Stimulated activated CD4-positive, alpha-beta T cell treated with anti-CD3 and anti-CD28 coated beads, Interleukin-12 subunit alpha, Interleukin-12 subunit beta, amount 100 ng/mL, for 24 hours (primary cell): Measurements from ENCODE around the gene GTF3C6.
"Not testable (repeated sequence)": the region's sequence is repeated elsewhere in the genome, so short reads cannot be mapped to it uniquely, and the experiment has no call there.

ENCODE experiments used
- DNase-seq, 2 experiments: peaks; one replicate each; pipeline ENCODE4 v3.0.0-alpha.2; 2020; ENCODE audit warnings: low read depth in 2 of 2

GTF3C6 gene

DNA sequence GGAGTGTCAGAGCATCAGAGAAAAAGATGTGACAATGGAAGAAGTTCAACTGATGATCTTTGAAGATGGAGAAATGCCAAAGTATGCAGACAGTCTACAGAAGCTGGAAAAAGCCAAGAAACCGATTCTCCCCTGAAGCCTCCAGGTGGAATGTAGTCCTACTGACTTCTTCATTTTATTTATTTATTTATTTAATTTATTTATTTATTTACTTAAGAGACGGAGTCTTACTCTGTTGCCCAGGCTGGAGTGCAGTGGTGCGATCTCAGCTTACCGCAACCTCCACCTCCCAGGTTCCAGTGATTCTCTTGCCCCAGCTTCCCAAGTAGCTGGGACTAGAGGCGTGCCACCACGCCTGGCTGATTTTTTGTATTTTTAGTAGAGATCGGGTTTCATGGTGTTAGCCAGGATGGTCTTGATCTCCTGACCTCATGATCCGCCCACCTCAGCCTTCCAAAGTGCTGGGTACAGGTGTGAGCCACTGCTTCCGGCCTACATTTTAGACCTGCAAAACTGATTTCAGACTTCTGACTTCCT, 21.1 kb downstream of the GTF3C6 start:
- DNase-seq: no peak

DNA sequence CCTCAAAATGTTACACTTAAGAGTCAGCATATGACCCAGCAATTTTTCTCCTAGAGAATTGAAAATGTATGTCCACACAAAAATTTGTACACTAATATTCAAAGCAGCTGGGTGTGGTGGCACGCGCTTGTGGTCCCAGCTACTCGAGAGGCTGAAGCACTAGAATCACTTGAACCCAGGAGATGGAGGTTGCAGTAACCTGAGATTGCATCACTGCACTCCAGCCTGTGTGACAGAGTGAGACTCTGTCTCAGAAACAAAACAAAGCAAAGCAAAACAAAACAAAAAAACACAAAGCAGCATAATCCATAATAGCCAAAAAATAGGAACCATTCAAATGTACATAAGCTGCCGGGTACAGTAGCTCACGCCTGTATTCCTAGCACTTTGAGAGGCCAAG, 21.7 kb downstream of the GTF3C6 start:
- no peak for DNase-seq

DNA sequence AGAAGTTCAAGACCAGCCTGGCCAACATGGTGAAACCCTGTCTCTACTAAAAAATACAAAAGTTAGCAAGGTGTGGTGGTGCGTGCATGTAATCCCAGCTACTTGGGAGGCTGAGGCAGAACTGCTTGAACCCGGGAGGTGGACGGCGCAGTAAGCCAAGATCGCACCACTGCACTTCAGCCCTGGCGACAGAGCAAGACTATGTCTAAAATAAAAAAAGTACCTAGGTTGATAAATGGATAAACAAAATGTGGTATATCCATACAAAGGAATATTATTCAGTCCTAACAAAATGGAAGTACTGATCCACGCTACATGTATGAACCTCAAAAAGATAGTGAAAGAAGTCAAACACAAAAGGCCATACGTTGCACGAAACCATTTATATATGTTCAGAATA, 22.1 kb downstream of the GTF3C6 start:
- DNase-seq: no peak

DNA sequence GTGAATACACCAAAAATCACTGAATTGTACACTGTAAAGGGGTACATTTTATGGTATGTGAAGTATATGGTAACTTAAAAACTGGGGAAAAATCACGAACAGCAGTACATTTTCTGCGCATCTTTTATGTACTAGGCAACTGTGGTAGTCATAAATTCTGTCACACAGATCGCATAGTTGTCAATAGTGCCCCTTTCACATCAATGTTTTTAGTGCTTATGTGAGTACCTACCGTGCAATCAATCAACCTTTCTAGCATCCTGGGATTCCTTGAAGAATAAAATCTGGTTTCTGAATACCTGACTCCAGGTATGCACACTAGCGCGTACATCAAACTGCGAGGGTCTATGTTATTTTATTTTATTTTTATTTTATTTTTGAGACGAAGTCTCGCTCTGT, 22.7 kb downstream of the GTF3C6 start:
- no peak for DNase-seq

DNA sequence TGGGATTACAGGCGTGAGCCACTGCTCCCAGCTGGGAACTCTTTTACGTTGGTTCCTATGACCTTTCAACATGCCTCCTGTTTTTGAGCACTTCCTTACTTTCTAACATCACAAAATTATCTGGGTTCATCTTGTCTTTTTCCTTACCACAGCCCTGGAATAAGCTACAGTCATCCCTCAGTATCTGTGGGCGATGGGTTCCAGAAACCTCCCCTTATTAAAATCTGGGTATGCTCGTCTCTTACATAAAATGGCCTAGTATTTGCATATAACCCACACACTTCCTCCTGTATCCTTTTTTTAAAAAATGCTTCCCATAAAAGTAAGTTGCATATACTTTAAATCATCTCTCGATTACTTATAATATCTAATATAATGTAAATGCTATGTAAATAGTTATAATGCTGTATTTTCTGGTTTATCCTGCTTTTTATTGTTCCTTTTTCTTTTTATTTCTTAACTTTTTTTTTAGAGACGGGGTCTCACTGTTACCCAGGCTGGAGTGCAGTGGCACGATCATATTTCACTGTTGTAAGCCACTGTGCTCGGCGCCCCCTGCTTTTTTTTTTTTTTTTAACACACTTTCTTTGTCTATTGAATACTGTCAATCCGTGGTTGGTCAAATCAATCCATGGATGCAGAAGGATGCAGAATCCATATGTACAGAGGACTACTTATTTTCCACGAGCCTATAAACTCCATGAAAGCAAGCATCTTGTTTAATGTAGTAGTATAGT, 32.5 kb downstream of the GTF3C6 start:
- no peak for DNase-seq

DNA sequence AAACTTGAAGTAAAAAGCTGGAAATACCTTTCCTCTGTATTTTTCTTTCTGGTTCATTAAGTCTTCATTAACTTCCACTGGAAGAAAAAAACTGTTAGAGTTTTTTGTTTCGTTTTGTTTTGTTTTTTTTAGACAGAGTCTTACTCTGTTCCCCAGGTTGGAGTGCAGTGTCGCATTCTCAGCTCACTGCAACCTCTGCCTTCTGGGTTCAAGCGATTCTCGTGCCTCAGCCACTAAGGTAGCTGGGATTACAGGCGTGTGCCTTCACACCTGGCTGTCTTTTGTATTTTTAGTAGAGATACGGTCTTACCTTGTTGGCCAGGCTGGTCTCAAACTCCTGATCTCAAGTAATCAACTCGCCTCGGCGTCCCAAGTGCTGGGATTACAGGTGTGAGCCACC, 38.2 kb downstream of the GTF3C6 start:
- no peak for DNase-seq

DNA sequence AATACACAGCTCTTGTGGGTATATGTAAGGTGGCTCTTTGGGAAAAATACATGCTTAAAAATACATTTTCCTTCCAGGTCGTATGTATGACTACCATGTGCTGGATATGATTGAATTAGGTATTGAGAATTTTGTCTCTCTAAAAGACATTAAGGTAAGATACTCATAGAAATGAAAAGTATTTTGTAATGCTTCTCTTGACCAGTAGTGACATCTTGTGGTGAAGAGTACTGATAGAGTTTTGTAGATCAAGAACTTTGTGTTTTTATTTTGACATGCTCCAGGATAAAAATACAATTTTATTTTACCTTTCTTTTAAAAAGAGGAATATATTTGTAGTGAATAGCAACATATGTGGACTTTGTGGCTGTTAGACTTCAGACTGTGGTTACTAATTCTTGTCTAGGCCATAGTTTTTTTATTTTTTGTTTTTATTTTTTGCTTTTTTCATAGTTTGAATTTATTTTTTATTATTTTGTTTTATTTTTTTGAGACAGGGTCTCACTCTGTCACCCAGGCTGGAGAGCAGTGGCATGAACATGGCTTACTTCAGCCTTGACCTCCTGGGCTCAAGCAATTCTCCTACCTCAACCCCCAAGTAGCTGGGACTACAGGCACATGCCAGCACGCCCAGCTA, 41.2 kb downstream of the GTF3C6 start:
- no peak for DNase-seq

DNA sequence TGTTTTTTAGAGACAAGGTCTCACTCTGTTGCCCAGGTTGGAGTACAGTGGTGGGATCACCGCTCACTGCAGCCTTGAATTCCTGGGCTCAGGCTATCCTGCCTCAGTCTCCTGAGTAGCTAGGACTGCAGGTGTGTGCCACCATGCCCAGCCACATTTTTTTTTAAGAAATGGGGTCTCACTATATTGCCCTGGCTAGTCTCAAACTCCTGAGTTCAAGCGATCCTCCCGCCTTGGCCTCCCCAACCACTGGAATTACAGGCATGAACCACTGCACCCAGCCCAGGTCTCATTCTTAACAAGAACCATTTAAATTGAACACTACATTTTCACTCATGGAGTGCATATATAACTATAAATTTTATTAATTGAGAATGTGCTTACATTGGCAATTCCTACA, 43.8 kb downstream of the GTF3C6 start:
- DNase-seq: no peak

DNA sequence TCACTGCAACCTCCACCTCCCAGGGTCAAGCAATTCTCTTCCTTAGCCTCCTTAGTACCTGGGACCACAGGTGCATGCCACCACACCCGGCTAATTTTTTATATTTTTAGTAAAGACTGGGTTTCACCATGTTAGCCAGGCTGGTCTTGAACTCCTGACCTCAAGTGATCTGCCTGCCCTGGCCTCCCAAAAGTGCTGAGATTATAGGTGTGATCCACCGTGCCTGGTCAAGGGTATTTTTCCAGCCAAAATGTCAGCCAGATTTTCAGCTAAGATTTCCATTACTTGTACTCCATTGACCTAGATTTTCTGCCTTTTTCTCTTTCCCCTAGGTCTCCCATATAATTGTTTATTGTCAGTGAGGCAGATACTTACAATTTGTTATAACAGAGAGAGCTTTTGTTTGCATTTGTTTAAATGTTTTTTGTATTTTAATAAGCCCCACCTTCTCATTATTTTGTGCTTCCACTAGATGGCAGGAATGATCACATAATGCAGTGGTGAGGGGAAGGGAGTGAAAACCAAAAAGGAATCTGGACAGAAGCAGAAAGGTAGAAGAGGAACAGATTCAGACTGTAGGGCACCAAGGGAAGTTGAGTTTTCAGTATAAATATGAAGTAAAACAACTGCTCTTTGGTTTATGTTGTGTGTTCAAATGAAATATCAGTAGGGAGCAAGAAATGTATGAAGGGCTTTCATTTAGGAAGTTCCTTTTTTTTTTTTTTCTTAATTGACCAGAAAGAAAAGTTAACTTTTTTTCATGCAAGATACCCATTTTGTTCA, 53.0 kb downstream of the GTF3C6 start:
- no peak for DNase-seq

DNA sequence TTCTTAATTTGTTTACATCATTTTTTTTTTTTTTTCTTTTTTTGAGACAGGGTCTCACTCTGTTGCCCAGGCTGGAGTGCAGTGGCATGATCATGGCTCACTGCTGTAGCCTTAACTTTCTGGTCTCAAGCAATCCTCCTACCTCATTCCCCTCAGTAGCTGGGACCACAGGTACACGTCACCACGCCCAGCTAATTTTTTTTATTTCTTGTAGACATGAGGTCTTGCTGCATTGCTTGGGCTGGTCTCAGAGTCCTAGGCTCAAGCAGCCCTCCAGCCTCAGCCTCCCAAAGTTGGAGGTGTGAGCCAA, 53.6 kb downstream of the GTF3C6 start:
- no peak for DNase-seq

DNA sequence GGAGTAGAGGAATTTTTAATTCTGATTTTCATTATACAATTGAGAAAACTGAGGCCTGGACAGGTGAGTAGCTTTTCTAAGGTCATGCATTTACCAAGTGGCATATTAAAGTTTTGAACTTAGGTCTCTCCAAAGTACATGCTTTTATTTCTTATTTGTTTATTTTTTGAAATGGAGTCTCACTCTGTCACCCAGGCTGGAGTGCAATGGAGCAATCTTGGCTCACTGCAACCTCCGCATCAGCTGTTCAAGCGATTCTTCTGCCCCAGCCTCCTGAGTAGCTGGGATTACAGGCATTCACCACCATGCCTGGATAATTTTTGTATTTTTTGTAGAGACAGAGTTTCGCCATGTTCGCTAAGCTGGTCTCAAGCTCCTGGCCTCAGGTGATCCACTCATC, 54.0 kb downstream of the GTF3C6 start:
- not testable (repeated sequence) for DNase-seq

DNA sequence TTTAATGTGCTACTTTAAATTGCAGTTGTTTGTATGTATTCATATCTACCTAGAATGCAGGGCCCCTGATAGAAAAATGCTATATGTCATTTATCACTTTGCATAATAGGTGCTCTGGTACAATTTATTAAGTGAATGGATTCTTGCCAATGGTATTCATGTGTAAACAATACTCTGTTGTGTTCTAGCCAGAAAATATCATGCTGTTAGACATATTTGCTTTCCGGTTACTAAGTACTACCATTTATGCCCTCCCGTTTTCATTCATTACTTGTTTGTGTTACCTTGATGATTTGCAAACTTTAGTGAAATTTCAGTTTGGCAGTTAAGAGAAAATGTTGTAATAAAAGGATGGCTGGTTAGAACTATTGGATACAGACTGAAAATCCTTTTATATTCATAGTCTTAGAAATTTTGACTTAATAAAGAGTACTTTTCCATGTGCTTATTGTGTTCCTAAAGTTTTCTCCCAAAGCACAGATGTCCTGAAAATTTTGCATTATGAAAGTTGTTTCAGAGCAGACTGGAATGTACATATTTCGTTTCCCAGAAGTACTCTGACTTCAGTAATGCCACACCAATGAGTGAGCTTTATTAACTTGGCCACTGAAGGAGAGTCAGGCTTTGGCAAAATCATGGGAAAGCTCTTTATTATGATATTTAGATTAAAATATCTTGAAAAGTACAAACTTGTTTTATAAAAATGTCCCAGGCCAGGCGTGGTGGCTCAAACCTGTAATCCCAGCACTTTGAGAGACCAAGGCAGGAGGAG, 54.8 kb downstream of the GTF3C6 start:
- no peak for DNase-seq

DNA sequence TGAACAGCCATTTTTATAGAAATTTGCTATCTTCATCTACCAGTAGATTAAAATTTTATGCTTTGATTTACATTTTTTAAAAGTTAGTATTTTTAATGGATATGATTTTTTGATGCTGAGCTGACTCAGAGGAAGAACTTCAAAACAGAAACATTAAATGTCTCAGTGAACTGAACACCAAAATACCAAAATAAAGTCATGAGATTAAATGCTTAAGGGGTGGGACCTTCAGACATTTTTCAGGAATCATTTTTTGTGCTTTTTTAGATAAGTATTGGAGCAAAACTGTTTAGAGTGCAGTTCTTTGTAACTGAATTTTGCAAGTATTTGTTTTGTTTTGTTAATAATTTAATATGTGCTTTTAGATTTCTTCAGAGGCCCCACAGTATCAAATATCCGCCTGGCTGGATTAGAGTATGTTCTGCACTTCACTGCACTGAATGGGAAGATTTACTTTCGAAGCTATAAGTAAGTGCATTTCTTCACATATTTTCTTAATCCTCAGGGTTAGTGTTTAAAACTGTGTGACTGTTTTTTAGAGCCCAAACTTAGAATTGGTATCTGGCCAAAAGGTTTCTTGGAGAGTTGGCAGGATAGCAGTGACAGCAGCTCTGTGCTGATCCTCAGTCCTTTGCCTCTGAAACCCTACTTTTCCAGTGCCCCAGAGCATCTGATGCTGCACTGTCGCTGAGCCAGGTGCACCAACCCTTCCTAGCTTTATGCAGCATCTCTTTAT, 57.1 kb downstream of the GTF3C6 start:
- no peak for DNase-seq

DNA sequence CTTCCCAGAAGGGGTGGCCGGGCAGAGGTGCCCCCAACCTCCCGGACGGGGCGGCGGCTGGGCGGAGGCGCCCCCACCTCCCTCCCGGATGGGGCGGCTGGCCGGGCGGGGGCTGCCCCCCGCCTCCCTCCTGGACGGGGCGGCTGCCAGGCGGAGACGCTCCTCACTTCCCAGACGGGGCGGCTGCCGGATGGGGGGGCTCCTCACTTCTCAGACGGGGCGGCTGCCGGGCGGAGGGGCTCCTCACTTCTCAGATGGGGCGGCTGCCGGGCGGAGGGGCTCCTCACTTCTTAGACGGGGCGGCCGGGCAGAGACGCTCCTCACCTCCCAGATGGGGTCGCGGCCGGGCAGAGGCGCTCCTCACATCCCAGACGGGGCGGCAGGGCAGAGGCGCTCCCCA, 58.7 kb downstream of the GTF3C6 start:
- DNase-seq: not testable (repeated sequence)
